NAMALWA (cell line): ENCODE results near the gene TTYH1.
"Not testable (repeated sequence)": the region's sequence is repeated elsewhere in the genome, so short reads cannot be mapped to it uniquely, and the experiment has no call there.

Experiments
- DNase-seq: peaks from one replicate; pipeline ENCODE4 v3.0.0-alpha.2; 2015; ENCODE audit warnings: low spot score

TTYH1 gene

DNA sequence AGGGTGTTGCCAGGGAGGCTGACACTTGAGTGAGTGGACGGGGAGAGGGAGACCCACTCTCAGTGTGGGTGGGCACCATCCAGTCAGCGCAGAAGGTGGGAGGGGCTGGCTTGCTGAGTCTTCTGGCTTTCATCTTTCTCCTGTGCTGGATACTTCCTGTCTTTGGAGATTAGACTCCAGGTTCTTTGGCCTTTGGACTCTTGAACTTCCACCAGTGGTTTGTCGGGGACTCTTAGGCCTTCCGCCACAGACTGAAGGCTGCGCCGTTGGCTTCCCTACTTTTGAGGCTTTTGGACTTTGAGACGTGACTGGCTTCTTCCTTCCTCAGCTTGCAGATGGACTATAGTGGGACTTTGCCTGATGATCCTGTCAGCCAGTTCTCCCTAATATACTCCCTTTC lies 29.5 kb downstream of the TTYH1 start:
- DNase-seq: no peak

DNA sequence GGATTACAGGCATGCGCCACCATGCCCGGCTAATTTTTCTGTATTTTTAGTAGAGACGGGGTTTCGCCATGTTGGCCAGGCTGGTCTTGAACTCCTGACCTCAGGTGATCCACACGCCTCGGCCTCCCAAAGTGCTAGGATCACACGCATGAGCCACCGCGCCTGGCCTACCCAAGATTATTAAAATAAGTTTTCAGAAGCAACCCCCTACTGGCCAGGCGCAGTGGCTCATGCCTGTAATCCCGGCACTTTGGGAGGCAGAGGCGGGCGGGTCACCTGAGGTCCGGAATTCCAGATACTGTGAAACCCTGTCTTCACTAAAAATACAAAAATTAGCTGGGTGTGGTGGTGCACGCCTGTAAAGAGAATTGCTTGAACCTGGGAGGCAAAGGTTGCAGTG lies 31.1 kb downstream of the TTYH1 start:
- not testable (repeated sequence) for DNase-seq

DNA sequence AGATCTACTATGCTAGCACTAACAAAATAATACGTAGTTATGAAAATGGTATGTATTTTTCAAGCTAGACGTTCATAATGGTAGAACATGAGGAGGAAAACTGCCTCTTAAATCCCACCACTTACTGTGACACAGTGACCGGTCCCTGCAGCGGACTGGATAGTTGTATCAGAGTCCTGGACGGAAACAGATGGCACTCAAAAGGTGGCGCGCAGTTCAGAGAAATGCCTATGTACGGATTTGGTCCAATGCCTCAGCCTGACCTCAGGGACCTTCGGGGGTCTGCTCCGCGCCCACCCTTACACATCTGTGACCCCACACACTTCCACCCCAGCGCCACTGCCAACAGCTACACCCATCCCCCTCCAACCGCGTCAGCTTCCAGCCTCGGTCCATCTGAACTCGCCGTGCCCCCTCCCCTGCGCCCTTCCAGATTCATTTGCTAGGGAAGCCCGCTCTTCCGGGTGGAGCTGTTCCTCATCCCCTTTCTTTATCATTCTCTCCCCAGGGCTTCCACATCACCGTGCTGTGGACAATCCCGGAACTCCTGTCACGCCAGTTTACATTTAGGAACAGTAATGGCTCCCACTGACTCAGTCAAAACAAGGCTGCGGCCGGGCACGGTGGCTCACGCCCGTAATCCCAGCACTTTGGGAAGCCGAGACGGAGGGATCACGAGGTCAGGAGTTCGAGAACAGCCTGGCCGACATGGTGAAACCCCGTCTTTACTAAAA lies 32.9 kb downstream of the TTYH1 start:
- DNase-seq: peak; percentile 51

DNA sequence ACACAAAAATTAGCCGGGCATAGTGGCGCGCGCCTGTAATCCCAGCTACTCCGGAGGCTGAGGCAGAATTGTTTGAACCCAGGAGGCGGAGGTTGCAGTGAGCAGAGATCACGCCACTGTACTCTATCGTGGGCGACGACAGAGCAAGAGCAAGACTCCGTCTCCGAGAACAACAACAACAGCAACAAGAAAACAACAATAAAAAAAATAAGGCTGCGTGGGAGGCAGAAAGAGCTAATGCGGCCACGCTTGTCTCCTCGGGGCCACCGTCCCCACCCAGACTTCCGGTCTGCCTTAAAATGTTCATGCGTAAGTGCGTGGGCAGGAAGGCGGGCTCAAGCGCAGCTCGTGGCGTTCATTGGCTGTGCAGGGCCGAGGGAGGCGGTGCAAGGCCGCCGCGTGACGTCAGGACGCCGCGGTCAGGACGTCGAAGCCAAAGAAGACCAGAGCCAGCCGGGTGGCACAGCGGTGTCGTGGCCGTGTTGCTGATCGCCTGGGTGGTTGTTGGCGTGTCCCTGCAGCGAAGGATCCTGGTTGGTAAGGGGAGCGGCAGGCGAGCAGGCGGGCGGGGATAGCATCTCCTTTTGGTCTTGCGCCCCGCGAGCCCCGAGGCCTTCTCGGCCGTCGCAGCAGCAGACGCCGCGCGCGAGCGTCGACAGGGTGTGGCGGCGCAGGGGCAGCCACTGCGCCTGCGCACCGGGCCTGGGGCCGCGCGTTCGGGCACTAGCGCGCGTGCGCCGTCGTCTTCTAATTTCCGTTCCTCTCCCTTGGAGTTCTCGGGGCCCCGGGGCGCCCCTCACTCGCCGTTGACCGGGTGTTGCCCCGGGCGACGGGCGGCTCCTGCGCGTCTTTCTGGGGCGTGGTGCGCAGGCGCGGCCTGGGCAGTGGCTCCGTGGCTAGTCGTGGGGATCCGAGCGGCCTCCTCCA lies 33.8 kb downstream of the TTYH1 start, which contains the start of gene LENG8:
Gene LENG8, plus strand, starts transcription at position 426 of the 927 bp plus-strand sequence. CDS start 2,146 bp downstream, outside the sequence.
- peak; percentile 97 for DNase-seq

DNA sequence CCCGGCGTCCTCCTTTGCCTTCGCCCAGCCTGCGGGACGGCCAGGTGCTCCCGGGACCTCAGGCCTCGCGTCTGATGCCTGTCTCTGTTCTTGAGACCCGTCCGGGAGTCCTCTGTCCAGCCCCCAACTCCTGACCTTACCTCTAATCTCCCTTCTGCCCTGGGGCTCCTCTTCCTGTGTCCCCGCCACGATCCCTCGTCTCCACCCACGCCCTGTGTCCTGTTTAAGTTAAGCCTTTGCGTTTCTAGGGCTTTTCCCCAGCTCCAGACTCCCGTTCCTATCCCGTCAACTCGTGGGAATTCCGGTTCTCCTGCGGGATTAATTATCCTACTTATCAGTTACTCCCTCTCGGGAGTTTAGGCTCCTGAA lies 34.4 kb downstream of the TTYH1 start:
- DNase-seq: no peak

DNA sequence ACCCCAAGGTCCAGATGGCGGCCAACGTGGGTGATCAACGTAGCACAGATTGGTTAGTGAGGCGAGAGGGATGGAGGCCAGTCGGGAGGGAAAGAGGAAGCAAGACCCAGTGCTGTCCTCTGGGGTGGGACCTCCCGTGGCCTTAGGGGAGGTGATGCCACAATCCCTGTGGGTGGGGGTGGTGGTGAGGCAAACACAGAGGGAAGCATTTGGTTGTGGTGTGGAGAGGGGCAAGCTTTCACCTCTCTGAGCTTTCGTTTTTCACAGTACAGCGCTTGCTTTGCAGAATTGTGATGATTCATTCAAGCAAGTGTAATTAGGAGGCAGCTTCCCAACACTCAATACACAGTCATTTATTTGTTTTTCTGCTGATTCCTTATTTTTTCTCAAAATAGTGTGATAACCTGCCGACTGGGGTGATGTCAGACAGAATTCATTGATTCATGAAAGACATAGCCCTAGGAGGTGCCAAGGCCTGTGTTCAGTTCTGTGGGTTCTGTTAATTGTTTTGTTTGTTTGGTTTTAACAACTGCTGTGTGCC lies 36.1 kb downstream of the TTYH1 start:
- no peak for DNase-seq

DNA sequence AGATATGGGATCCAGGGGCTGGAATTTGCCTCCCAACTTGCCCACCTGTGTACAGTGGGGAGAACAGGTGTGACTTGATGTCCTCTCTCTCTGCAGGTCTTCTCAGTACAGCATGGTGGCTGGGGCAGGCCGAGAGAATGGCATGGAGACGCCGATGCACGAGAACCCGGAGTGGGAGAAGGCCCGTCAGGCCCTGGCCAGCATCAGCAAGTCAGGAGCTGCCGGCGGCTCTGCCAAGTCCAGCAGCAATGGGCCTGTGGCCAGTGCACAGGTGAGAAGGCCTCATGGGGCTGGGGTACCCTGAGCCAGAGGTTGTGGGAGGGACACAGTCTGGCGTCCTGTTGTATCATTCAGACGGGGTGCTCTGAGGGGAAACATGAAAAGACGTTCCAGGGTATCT lies 36.7 kb downstream of the TTYH1 start:
- no peak for DNase-seq

DNA sequence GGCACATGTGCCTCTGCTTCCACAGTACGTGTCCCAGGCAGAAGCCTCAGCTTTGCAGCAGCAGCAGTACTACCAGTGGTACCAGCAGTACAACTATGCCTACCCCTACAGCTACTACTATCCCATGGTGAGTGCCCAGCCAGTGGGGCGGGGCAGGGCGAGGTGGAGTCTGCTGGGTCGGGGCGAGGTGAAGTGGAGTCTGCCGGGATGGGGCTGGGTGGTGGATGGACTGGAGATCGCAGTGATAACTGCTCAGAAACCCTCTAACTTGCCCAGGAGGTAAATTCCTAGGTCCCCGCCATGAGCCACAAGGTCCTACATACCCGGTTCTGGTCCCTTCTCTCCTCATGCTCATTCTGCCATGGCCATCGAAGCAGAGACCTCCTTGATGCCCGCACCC lies 37.4 kb downstream of the TTYH1 start:
- no peak for DNase-seq

DNA sequence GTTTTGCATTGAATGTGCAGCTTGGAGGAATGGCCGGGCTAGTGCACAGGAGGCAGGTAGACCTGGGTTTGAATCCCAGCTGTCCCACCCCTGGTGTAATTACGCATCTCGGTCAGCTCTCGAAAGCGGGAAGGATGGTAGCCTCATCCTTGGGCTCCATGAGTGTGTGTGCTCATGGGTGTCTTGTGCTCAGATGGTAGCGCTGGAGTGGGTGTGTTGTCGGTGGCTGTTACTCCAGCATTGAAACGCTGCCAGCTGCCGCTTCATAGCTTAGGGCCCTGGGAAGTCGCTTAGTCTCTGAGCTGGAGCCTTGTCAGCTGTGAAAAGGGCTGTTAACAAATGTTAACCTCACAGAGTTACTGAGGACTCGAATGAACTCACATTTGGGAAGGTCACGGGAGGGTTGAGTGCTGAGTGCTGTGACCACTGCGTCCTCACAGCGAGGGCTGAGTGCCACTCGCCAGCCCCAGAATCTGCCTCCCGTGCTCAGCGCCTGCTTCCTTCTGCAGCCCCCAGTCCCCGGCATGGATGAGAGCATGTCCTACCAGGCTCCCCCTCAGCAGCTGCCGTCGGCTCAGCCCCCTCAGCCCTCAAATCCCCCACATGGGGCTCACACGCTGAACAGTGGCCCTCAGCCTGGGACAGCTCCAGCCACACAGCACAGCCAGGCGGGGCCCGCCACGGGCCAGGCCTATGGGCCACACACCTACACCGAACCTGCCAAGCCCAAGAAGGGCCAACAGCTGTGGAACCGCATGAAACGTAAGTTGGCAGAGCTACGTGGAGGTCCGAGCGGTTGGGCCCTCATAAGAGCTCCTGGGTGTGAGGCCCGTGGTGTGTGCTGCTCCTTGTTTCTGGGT lies 38.9 kb downstream of the TTYH1 start:
- DNase-seq: no peak

DNA sequence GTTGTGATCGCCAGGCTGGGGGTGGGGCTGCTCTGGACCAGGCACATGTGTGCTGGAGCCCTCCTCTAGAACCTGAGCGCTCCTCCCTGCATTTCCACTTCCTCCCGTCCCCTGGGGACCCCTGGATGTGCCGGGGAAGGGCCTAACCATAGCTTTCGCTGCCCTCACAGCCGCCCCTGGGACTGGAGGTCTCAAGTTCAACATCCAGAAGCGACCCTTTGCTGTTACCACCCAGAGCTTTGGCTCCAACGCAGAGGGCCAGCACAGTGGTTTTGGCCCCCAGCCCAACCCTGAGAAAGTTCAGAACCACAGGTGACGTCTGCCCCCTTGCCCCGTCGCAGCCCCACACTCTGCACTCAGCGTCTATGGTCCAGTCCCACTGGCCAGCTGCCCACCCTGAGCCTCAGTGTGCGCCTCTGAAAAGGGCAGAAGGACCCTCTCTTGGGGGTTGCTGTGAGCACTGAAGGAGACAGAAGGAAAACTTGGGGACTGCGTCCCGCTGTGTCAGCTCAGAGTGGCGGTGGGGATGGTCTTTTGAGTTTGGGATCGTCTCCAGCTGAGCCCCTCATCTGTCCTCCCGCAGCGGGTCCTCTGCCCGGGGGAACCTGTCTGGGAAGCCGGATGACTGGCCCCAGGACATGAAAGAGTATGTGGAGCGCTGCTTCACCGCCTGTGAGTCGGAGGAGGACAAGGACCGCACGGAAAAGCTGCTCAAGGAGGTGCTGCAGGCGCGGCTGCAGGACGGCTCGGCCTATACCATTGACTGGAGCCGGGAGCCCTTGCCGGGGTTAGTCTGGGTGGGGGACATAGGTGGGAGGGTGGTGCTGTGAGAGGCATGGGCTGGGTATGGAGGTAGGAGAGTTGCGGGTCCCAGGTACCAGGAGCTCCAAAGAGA lies 39.8 kb downstream of the TTYH1 start:
- no peak for DNase-seq

DNA sequence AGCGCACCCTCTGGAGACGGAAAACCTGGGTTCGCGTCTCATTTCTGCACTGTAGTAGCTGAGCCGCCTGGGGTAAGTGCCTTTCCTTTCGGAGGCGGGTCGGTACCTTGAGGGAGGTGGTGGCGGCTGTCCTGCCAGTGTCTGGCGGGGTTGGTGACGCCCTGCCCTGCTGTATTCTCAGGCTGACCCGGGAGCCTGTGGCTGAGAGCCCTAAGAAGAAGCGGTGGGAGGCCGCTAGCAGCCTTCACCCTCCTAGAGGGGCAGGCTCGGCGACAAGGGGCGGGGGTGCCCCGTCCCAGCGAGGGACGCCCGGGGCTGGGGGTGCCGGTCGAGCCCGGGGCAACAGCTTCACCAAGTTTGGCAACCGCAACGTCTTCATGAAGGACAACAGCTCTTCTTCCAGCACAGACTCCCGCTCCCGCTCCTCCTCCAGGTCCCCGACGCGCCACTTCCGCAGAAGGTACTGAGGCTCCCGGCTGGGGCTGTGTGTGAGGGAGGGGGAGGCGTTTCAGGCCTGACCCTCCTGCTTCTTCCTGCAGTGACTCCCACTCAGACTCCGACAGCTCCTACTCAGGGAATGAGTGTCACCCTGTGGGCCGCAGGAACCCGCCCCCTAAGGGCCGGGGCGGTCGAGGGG lies 40.6 kb downstream of the TTYH1 start:
- DNase-seq: no peak

DNA sequence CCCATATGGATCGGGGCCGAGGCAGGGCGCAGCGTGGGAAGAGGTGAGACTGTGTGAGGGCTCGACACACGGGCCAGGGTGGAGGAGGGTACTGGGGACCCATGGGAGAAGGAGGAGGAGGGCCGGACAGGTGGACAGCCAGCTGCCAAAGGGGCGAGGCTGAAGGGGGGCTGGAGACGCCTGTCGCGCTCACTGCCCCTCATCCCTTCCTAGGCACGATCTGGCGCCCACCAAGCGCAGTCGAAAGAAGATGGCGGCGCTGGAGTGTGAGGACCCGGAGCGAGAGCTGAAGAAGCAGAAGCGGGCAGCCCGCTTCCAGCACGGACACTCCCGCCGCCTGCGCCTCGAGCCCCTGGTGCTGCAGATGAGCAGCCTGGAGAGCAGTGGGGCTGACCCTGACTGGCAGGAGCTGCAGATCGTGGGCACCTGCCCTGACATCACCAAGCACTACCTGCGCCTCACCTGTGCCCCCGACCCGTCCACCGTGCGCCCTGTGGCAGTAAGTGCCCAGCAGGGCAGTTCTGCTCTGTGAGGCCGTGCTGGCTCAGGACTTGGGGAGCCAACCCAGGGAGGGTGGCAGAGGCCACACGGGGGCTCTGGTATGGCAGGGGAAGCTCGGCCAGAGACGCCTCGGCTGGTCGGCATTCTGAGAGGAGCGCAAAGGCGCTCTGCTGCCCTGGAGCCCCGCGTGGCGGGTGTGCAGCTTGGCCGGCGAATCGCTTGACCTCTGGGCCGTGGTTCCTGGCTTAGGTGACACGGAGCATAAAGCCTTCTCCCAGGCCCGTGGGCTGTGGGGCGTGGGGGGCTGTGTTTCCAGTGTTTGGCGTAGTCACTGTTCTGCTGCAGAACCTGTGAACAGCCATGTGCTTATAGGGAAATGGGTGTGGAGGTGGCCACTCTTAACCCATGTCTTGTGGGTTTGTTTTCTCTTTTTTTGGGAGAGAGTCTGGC lies 41.4 kb downstream of the TTYH1 start:
- no peak for DNase-seq

DNA sequence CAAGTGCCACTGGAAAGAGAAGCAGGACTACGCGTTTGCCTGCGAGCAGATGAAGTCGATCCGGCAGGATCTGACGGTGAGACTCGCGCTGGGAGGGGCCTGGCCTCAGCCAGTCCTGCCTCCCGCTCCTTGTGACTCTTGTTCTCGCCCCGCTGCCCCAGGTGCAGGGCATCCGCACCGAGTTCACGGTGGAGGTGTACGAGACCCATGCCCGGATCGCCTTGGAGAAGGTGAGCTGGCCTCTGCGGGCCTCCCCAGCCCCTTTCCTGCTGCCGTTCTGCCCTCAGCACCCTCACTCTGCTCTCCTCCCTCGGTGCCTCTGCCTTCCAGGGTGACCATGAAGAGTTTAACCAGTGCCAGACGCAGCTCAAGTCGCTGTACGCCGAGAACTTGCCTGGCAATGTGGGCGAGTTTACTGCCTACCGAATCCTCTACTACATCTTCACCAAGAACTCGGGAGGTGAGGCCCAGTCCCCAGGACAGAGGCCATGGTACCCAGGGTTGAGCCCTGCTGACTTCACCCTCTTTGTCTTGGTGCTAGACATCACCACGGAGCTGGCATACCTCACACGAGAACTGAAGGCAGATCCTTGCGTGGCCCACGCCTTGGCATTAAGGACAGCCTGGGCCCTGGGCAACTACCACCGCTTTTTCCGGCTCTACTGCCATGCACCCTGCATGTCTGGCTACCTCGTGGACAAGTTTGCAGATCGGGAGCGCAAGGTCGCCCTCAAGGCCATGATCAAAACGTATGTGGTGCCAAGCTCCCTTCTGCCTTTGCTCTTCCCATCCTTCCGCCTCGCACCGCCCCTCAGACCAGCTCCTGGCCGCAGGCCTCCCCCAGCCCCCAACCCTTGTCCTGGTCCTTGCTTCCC lies 42.7 kb downstream of the TTYH1 start:
- no peak for DNase-seq

DNA sequence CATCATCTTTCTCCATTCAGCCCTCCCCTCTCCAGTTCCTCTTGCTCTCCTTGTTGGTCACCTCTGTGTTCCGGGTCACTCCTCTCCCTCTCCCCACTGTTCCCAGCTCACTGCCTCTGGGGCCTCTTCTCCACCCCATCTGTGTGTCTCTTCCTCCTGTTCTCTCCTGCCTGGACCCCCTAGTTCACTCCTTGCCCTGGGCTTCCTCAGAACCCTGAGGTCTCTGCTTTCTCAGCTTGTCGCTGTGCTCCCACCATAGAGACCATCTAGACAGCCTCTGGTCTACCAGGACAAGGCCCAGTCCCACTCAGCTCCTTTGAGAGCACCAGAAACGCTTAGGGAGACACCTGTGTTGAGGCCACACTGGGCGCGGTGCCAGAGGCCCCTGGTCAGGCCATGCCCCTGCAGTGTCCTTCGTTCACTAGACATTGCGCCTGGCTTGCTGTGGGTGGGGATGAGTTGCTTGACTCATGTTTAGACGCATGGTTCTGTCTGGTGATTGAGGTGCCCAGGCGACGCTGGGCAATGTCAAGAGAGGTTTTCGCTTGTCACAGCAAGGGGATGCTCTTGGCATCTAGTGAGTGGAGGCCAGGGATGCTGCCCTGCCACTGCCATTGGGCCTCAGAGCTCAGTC lies 43.5 kb downstream of the TTYH1 start:
- no peak for DNase-seq

DNA sequence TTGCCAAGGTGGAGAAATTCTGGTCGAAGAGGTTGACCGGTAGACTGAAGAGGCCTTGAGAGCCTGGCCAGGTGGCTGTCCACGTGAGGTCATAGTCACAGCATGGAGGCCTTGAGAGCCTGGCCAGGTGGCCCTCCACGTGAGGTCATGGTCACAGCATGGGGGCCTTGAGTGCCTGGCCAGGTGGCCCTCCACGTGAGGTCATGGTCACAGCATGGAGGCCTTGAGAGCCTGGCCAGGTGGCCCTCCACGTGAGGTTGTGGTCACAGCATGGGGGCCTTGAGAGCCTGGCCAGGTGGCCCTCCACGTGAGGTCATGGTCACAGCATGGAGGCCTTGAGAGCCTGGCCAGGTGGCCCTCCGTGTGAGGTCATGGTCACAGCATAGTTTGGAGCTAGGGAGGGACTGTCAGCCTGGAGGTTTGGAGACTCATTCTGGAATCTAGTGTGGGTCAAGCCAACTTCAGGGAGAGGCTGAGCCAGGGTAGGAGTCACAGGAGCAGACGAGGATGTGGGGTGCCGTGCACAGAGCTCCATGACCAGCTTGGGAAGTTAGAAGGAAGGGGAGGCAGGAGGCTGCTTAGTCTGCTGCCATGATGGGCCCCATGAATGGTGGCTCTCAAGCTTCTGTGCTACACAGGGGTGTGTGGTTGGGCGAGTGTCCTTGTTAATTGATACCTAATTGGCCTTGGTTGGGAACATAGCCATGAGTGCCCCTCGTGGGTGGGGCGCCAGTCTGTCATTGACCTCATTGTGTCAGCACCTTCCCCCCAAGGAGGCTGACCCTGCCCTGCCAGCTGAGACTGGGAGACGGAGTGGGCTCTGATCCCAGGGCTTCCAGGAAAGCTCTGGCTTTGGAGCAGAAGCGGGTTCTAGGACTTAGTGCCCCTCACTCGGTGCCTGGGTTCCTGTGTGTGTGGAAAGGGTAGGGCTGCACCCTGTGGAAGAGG lies 44.3 kb downstream of the TTYH1 start:
- no peak for DNase-seq

DNA sequence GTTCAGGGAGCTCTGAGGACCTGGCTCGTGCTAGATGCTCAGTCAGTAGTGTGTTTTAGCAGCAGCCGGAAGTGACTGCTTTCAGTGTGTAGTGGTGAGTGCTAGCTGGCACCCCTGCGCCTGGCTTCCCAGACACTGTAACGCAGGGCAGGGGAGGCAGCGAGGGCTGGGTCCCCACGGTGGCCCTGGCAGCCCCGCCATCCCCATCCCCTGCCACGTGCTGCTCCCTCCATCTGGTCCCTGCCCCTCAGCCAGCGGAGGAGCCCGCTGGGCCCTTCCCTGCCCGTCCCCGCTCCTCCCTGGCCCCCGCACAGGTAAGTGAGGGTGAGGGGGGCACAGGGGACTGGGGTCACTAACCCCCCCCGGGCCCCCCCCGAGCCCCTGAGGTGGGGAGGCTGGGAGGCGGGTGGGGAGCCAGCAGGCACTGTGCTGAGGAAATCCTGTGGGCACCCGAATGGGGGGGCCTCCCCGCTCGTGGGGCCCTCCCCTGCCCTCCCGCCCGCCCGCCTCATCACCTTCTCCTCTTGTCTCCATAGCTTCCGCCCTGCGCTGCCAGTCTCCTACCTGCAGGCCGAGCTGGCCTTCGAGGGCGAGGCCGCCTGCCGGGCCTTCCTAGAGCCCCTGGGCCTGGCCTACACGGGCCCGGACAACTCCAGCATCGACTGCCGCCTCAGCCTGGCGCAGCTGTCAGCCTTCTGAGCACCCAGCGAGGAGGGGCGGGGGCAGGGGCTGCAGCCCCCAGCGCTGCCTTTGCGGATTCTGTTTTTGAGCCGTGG lies 45.2 kb downstream of the TTYH1 start:
- no peak for DNase-seq
